GM12878 (cell line): ENCODE data around the gene TNIP1. TPM values are rescaled to one million over a fixed set of nuclear protein-coding genes. Genes with fewer than 3 reads are reported as not detected.

Source experiments
- ATAC-seq: fragments of 200-7000 bp; cut with Tn5 transposase; 3 replicates; pipeline ENCODE4 v1.9.1; 2020; ENCODE audit warnings: mild to moderate bottlenecking, moderate library complexity
- BruUV-seq: library from RNA; stranded (reverse); fragments of 400-500 nt; replicated peaks from 2 replicates; lab custom pipeline; 2021; lab: Mats Ljungman, UMichigan
- CTCF ChIA-PET: fragments of 300-600 bp; sonication (Branson Sonifier 250); formaldehyde crosslinking; extraction: SDS; loops from one replicate; lab custom pipeline; 2021; ENCODE audit warnings: inconsistent platforms; lab: Yijun Ruan, JAX
- POLR2A ChIA-PET: fragments of 350-600 bp; formaldehyde crosslinking; extraction: SDS; loops from one replicate; lab custom pipeline; 2021; ENCODE audit warnings: inconsistent platforms; lab: Charles Lee
- RAD21 ChIA-PET: fragments of 300-600 bp; sonication (Branson Sonifier 250); formaldehyde crosslinking; loops from one replicate; lab custom pipeline; 2023; ENCODE audit warnings: antibody characterized with exemption; ENCODE audit not compliant: unreplicated experiment; lab: Charles Lee
- SMC1A ChIA-PET: fragments of 300-600 bp; sonication (Branson Sonifier 250); formaldehyde crosslinking; loops from one replicate; lab custom pipeline; 2023; ENCODE audit not compliant: unreplicated experiment, uncharacterized antibody; lab: Charles Lee
- DNase-seq: peaks from one replicate; pipeline ENCODE4 v3.0.0-alpha.2; 2011; ENCODE audit warnings: low read depth, low spot score
- FAIRE-seq: peaks from 3 replicates; lab custom pipeline; 2011; peaks lifted over from hg19 to GRCh38; lab: Jason Lieb, UNC
- H2AFZ ChIP-seq: 2 replicates; pipeline ENCODE4 v1.6.0; 2011; ENCODE audit warnings: low read depth, low read length, control low read depth; ENCODE audit not compliant: control insufficient read depth
- H3K27ac ChIP-seq: 2 replicates; pipeline ENCODE4 v1.5.1; 2011; ENCODE audit warnings: control low read depth; ENCODE audit not compliant: control insufficient read depth, insufficient read depth
- H3K27me3 ChIP-seq, 2 experiments: replicated peaks in 1 of 2; 2 replicates each; pipeline versions ENCODE4 v1.6.0 to v1.6.1; 2011; ENCODE audit warnings: low read length in 1 of 2; ENCODE audit not compliant: control insufficient read depth in 2 of 2, insufficient read depth in 2 of 2
- H3K36me3 ChIP-seq, 2 experiments: 2 replicates each; pipeline ENCODE4 v1.5.1; 2011; ENCODE audit warnings: low read length in 1 of 2; ENCODE audit not compliant: control insufficient read depth in 2 of 2, insufficient read depth in 2 of 2
- H3K4me1 ChIP-seq: 2 replicates; pipeline ENCODE4 v1.6.1; 2011; ENCODE audit warnings: mild to moderate bottlenecking, low read length, moderate library complexity, mixed read lengths; ENCODE audit not compliant: control insufficient read depth, insufficient read depth
- H3K4me2 ChIP-seq: 2 replicates; pipeline ENCODE4 v1.6.0; 2011; ENCODE audit warnings: control low read depth; ENCODE audit not compliant: control insufficient read depth, insufficient read depth
- H3K4me3 ChIP-seq: fragments of 200-600 bp; sonication (generic); 2 replicates; pipeline ENCODE4 v1.5.1; 2016
- H3K79me2 ChIP-seq: 2 replicates; pipeline ENCODE4 v1.6.0; 2011; ENCODE audit warnings: low read length; ENCODE audit not compliant: control insufficient read depth, insufficient read depth
- H3K9ac ChIP-seq: 2 replicates; pipeline ENCODE4 v1.8.0; 2011; ENCODE audit warnings: low read length, control low read depth, mixed read lengths; ENCODE audit not compliant: control insufficient read depth, insufficient read depth
- H3K9me3 ChIP-seq: replicated peaks from 3 replicates; pipeline ENCODE4 v1.5.1; 2011; ENCODE audit warnings: mild to moderate bottlenecking, low read length; ENCODE audit not compliant: control insufficient read depth, insufficient read depth
- H4K20me1 ChIP-seq: 2 replicates; pipeline ENCODE4 v1.6.0; 2011; ENCODE audit not compliant: control insufficient read depth, insufficient read depth
- KLF5 ChIP-seq: fragments of 450-650 bp; IDR thresholded peaks from 2 replicates; pipeline ENCODE4 v1.6.1; 2014; ENCODE audit warnings: mild to moderate bottlenecking; ENCODE audit not compliant: partially characterized antibody
- RBBP5 ChIP-seq: fragments of 200-600 bp; sonication (generic); conservative IDR thresholded peaks from 2 replicates; pipeline ENCODE4 v1.6.1; 2016
- ZNF24 ChIP-seq: fragments of 450-650 bp; IDR thresholded peaks from 2 replicates; pipeline ENCODE4 v1.6.1; 2017; ENCODE audit warnings: antibody characterized with exemption, mild to moderate bottlenecking
- ZNF622 ChIP-seq: fragments of 450-650 bp; IDR thresholded peaks from 2 replicates; pipeline ENCODE4 v1.6.1; 2017; ENCODE audit warnings: mild to moderate bottlenecking, inconsistent platforms
- ZSCAN29 ChIP-seq: fragments of 450-650 bp; IDR thresholded peaks from 2 replicates; pipeline ENCODE4 v1.6.1; 2017; ENCODE audit warnings: mild to moderate bottlenecking, moderate library complexity
- WGBS: methylation state at CpG from one replicate; pipeline ENCODE4 v1.1.6; 2016; ENCODE audit warnings: low lambda C conversion rate; ENCODE audit not compliant: insufficient replicate concordance, insufficient coverage; ENCODE audit errors: missing lambda C conversion rate; 5-methylcytosine and 5-hydroxymethylcytosine counted together
- in situ Hi-C: fragments of 300-500 bp; cut with MboI; formaldehyde crosslinking; loops from 9 replicates; pipeline ENCODE4 v1.14.3; 2018; ENCODE audit warnings: mixed read lengths
- intact Hi-C: fragments of 100-400 bp; cut with micrococcal nuclease; formaldehyde crosslinking; loops from one replicate; pipeline ENCODE4 v1.14.2; 2022; ENCODE audit not compliant: unreplicated experiment
- polyA plus RNA-seq, 11 experiments: library from polyadenylated mRNA; depleted of rRNA in 4 of 11; unstranded in 6 of 11; stranded (reverse) in 5 of 11; fragments of >200 nt; fragmentation: Nextera tagmentation in 4 of 11; fragmentation: Illumina TruSeq in 1 of 11; extraction: Ambion mirVana in 4 of 11; extraction: Trizol in 1 of 11; gene quantifications; 1 replicate in 1 of 11; 2 replicates in 10 of 11; pipeline versions ENCODE4 v1.2.1 to v1.2.3, GENCODE V29; 2011 to 2016; ENCODE audit warnings: inconsistent platforms in 2 of 11, missing spikeins in 2 of 11, low read depth in 1 of 11
- total RNA-seq, 4 experiments: library from RNA; depleted of rRNA in 3 of 4; stranded (reverse); fragments of >200 nt in 3 of 4; fragmentation: Illumina TruSeq in 1 of 4; extraction: Trizol in 1 of 4; gene quantifications; 2 replicates each; pipeline versions ENCODE4 v1.2.1 to v1.2.3, GENCODE V29; 2013 to 2021
- TF ChIP-seq, protein P1 (sequence below): fragments of 150-350 bp; IDR thresholded peaks from 2 replicates; pipeline ENCODE4 v1.6.1; 2014; ENCODE audit warnings: mild to moderate bottlenecking, low read depth, low read length

TNIP1 gene
- total and polyA plus RNA-seq, 10 of the 15 experiments (the other 5 are each of a cell fraction or from before 2014, with no cell fraction given): 4.4 to 279 (median 150) TPM

- intact Hi-C loops: loop anchor here (2.0 to 5.0 kb wide), 3 partner anchors 111 to 189 kb away; no protein-coding TSS in a partner anchor
- in situ Hi-C loops: no loop called here
- Histone ChIP-seq H3K27ac (peak overlapping the region; percentile 48), H3K79me2 (peaks cover 27% of the 10 kb centered on the region), H3K4me2 (no peak overlapping the region), H3K27me3 (no peaks in the 10 kb centered on the region), H3K4me1 (peaks cover 73% of the 10 kb centered on the region), H3K9me3 (no peaks in the 10 kb centered on the region), H4K20me1 (no peaks in the 10 kb centered on the region), H3K9ac (no peak overlapping the region), H3K4me3 (no peak overlapping the region), H2AFZ (no peak overlapping the region), H3K36me3 (peaks cover 51 to 64% of the 10 kb centered on the region in 2 experiments)
- DNase-seq: no peak
- no TSS peak for BruUV-seq
- no peak for ATAC-seq
- no peak for TF ChIP-seq ZNF622
- TF ChIP-seq, protein P1, sequence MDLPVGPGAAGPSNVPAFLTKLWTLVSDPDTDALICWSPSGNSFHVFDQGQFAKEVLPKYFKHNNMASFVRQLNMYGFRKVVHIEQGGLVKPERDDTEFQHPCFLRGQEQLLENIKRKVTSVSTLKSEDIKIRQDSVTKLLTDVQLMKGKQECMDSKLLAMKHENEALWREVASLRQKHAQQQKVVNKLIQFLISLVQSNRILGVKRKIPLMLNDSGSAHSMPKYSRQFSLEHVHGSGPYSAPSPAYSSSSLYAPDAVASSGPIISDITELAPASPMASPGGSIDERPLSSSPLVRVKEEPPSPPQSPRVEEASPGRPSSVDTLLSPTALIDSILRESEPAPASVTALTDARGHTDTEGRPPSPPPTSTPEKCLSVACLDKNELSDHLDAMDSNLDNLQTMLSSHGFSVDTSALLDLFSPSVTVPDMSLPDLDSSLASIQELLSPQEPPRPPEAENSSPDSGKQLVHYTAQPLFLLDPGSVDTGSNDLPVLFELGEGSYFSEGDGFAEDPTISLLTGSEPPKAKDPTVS: no peak
- no peak for TF ChIP-seq ZSCAN29
- TF ChIP-seq RBBP5: no peak
- no peak for TF ChIP-seq KLF5
- no peak for TF ChIP-seq ZNF24
- no peak for FAIRE-seq
- POLR2A ChIA-PET: interaction anchor here (1.0 to 12.3 kb wide), 3 partner anchors 15 to 129 kb away, joined by 3 to 153 read pairs (median 3); no protein-coding TSS in a partner anchor
- SMC1A ChIA-PET: interaction anchor here (5.2 to 31.5 kb wide), 2 partner anchors 28 to 87 kb away, joined by 60 to 1132 read pairs; partner anchors contain the start of gene ANXA6
- RAD21 ChIA-PET: interaction anchor here (3.1 to 12.4 kb wide), 6 partner anchors 15 to 125 kb away, joined by 17 to 306 read pairs (median 113); partner anchors contain the start of genes ANXA6, CCDC69 and GM2A
- CTCF ChIA-PET: interaction anchor here (1.0 to 26.4 kb wide), 6 partner anchors 13 to 327 kb away, joined by 3 to 1107 read pairs (median 33); partner anchors contain the start of gene ANXA6
- WGBS: 97% methylated on average over 8 of the region's 8 CpGs
Measured at GRCh38 chr5:151127926-151128325, 47.1 kb upstream of the TNIP1 start.
